AG09319 (cell line): ENCODE results near the gene CD8B2.

Experiments used
- DNase-seq: peaks from one replicate; pipeline ENCODE4 v3.0.0-alpha.2; 2010; ENCODE audit warnings: low read depth; ENCODE audit errors: extremely low read depth
- CTCF ChIP-seq: IDR thresholded peaks from 2 replicates; pipeline ENCODE4 v1.5.1; 2011; ENCODE audit warnings: low read depth, mild to moderate bottlenecking, inconsistent platforms, low read length, moderate library complexity

The CD8B2 gene

GRCh38 chr2:106540886-106541285 lies 53.7 kb downstream of the CD8B2 start:
- DNase-seq = no peak
- no peak for TF ChIP-seq CTCF

DNA sequence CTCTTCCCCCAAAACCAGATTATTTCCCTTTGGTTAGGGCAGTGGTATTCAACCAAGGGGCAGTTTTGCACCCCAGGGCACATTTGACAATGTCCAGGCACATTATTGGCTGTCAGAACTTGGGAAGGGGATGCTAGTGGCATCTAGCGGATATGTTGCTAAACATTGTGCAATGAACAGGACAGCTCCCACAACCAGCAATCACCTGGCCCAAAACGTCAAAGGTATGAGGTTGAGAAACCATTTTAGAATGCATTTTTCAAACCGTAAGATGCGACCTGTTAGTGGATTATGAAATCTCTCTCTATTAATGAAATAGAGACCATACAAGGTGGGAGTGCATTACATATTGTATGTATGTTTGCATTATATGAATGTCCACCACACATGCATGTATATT lies 54.2 kb downstream of the CD8B2 start:
- no peak for DNase-seq
- TF ChIP-seq CTCF = no peak

GRCh38 chr2:106542746-106543359 lies 55.7 kb downstream of the CD8B2 start:
- peak; percentile 0 for DNase-seq
- peak; percentile 93 for TF ChIP-seq CTCF

DNA sequence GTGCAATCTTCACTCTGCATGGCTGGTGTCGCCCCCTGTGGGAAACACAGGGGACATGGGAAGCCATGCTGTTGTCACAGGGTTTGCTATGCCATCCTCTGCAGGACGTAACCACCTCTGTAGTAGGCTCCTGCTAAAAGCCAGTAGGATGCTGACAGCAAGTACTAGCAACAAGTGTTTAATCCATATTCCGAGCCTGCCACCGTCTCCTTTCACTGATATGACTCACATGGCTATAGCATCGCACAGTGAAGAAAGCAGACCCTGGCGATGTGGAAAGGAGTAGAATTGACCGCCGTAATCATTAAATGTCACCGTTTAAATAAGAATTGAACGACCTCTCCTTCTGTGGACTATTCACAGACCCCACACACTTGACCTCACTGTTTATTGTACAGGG lies 57.8 kb downstream of the CD8B2 start:
- no peak for TF ChIP-seq CTCF
- no peak for DNase-seq

GRCh38 chr2:106546391-106546990 lies 59.3 kb downstream of the CD8B2 start:
- TF ChIP-seq CTCF = no peak
- DNase-seq = no peak

DNA sequence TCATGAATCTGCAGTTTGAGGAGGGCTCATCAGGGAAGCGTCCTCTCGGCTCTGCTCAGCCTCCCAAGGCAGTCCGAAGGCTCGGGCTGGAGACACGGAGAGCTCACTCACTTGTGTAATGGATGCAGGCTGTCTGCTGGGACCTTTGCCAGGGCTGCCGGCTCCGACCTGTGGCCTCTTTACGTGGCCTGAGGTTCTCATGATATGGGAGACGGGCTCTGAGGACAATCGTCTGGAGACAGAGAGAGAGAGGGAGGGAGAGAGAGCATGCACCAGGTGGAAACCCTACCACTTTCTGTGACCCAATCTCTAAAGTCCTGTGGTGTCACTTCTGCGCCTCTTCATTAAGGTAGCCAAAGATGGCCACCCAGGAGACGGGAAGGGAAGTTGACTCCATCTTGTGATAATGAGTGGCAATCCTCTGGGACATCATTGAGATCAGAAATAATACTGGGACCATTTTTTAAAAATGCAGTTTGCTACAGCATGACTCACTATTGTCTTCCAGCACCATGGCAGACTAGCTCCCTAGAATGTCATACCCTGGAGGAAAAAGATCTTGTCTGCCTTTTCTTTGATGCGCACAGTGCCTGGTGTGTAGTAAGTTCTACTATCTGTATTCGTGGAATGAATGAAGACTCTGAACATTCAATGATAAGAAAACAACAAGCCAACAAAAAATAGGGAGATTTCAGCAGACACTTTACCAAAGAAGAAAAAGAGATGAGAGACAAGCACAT lies 60.2 kb downstream of the CD8B2 start:
- DNase-seq = no peak
- no peak for TF ChIP-seq CTCF
